ENCODE results near the gene ERV3-1. TPM values are rescaled to one million over a fixed set of nuclear protein-coding genes. Genes with fewer than 3 reads are reported as not detected.
"Not testable (repeated sequence)": the region's sequence is repeated elsewhere in the genome, so short reads cannot be mapped to it uniquely, and the experiment has no call there.

Gene ERV3-1
- total RNA-seq, 1 donor from 2014 or later, result 11.3 TPM

DNA sequence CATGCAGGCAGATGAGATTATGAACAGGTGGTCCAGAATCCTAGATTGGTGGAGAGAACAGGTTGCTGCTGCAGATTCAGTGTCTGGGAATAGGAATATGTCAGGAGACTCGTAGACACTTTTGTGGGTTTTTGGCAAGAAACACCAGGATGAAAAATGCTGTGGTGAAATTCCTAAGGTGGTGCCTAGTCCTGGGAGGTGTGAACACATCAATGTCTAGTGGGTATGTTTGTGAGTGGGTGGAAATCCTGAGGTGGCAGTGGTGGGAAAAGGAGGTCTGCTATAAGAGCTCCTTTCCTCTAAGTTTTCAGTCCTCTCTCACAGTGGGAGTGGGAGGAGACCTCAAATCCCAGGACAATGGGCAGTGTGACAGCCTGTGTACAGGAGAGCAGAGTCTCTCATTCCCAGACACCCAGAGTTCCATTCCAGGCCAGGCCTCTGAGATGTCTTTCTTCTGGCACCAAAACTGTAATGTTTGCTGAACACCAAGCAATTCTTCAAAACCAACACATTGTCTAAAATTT, 5.1 kb downstream of the ERV3-1 start:
- no peak for DNase-seq (ENCODE audit: low read depth, low spot score)

DNA sequence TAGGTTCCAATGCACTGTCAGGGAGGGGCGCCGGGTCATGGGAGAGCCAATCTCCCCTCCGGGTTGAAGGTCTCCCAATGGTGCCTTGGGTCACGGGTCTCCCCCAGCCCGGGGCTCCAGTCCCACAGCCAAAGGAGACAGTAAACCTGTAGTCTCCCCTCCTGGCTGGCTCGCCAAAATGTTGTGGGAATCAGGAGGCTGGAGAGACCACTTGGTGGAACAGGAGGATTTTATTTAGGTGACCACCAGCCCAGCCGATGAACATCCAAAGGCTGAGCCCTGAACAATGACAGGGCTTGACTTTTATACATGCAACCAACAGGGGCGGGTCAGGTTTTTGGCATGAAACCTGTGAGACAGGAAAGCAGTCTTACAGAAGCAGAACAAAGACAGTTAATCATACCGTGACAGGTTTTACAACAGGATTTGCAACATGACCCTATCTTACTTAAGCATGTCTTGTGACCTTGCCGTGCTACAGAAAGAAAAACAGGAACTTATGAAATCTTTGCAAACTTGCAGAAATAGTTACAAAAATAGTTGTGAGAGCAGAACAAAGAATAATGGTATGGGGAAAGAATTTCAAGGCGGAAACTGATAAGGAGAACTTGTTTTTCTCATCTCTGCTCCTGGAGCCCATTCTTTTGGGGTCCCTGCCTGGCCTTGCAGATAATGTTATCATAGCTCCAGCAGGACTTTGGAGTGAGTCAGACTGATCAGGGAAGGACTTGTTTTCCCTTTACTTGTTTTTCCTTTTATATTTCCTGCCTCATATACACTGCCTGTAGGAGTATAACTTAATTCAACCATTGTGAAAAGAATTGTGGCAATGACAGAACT, 7.1 kb downstream of the ERV3-1 start:
- peak; percentile 91 for DNase-seq (ENCODE audit: low read depth, low spot score)

DNA sequence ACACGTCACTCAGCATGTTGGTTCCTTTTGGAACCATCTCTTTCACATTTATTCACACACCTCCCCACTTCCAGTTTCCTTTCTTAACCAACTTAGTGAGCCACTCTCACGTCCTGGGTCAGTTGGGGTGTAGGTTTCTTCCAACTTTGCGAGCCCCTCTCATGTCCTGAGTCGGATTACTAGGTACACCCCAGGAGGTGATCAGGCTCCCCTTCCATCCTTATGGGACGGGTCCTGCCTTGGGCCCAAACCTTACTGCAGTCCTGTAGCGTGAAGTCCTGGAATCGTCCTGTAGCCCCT, 7.7 kb downstream of the ERV3-1 start:
- no peak for DNase-seq (ENCODE audit: low read depth, low spot score)

DNA sequence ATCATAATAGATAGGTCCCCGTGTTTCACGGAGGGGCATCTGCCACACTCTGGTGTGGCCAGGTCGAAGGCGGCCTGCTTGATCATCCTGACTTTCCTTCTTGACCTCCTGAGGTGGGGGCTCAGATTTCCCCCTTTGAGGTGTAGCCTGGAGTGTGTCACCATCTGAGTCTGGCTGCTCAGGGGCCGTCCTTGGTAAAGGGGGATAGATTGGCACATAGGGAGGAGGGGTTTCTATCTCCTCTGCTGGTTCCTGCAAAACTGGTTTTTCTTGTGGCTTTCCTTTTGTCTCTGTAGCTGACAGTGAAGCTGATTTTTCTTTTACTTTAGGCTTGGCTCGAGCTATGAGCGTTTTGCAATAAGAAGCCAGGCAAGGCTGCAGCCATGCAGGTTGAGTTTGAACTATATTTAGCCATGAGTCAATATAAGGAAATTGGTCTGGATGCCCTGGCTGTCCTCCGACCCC, 8.5 kb downstream of the ERV3-1 start:
- DNase-seq (ENCODE audit: low read depth, low spot score), result no peak

DNA sequence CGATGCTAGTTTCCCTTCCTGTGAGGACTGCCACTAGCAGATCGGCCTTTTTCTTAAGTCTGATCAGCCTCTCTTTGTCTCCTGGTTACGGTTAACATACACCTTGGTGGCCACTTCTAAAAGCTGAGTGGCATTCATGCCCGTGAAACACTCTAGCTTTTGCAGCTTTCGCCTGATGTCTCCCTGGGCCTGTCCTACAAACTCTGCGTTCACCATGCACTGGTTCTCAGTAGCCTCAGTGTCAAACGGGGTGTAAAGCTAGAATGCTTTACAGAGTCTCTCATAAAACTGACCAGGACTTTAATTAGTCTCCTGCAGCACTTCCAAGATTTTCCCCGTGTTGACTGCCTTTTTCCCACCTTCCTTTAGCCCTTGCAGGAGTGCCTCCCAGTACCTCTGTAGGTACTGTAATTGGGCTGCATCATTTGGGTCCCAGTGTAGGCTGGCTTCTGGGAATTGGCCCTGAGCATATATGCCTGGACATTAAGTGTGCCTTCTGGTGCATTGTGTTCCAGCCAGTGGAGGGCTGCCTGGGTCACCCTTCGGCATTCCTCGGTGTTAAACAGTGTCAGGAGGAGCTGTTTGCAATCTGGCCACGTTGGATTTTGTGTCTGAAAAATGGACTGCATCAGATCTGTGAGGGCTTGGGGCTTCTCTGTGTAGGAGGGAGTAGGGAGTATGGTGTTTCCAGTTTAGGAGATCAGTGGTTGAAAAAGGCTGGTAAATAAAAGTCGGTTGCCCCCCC, 9.2 kb downstream of the ERV3-1 start:
- no peak for DNase-seq (ENCODE audit: low read depth, low spot score)

DNA sequence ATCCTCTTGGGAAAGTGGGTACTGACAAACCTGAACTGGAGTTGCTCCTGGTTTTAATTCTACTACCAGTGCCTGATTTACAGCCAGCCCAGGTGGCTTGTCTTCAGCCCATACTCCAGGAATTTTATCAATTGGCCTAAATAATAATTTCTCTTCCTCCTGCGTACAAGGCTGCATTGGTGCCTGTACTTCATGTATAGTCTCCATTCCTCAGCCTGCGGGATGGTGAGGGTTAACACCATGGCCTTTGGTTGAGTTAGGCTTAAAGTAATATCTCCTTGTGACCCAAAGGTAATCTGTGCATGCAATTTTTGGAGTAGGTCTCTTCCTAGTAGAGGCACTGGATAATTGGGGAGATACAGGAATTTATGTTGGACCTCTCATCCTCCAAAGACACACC, 10.2 kb downstream of the ERV3-1 start:
- DNase-seq (ENCODE audit: low read depth, low spot score), result no peak

DNA sequence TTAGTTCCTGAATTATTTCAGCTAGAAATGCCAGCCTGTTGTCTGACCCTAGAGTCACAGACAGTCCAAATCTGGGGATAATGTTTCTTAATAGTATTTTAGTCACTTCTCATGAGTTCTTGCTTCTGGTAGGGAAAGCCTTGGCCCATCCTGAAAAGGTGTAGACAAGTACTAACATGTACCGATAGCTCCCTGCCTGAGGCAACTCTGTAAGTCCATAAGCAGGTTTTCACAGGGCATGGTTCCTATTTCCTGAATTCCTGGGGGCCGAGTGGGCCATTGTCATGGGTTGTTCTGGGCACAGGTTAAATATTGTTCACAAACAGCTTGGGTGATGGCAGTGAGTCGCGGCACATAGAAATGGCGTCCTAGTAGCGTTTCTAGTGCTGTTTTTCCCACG, 12.6 kb downstream of the ERV3-1 start:
- no peak for DNase-seq (ENCODE audit: low read depth, low spot score)

DNA sequence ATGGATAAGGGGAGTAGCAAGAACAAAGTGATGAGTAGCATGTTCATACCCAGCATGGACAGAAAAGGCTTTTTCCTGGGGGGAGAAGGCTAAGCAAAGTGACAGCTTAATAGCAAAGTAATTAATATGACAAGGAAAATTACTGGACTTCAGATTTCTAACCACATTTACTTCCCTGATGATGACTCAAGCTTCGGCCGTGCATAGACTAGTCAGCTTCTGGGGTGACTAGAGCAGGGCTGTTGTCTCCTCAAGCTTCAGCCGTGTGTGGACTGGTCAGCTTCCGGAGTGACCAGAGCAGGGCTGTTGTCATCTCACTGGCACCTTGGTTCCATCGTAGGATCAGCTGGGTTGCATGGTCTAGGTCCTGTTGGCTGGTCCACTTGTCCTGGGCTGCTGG, 13.5 kb downstream of the ERV3-1 start:
- DNase-seq (ENCODE audit: low read depth, low spot score), result no peak

DNA sequence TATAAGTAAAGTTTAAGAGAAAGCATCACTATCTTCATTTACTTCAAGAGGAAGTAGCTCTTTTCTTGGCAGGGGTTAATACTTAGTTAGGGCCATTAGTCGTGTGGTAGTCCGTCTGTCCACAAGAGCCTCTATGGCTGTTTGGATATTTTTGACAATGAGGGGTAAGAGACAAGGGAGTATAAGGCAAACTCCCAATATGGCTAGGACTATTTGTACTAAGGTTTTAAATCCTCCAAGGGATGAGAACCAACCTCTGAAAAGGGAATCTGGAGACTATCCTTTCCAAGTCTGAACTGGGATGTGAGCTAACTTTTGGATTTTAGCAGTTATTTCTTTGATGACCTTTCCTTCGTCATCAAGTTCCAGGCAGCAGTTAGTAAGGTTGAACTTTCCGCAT, 15.6 kb downstream of the ERV3-1 start, which contains the start of gene ZNF117:
TSS of gene ZNF117 (minus strand) at position 101 of the 400 bp plus-strand sequence.
- no peak for DNase-seq (ENCODE audit: low read depth, low spot score)

DNA sequence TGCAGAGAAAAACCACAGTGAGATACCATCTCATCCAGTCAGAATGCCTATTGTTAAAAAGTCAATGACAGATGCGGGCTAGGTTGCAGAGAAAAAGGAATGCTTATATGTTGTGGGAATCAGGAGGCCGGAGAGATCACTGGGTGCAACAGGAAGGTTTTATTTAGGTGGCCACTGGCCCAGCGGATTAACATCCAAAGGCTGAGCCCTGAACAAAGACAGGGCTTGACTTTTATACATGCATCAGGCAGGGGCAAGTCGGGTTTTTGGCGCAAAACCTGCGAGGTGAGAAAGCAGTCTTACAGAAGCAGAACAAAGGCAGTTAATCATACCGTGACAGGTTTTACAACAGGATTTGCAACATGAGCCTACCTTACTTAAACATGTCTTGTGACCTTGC, 16.3 kb downstream of the ERV3-1 start:
- DNase-seq (ENCODE audit: low read depth, low spot score), result no peak

DNA sequence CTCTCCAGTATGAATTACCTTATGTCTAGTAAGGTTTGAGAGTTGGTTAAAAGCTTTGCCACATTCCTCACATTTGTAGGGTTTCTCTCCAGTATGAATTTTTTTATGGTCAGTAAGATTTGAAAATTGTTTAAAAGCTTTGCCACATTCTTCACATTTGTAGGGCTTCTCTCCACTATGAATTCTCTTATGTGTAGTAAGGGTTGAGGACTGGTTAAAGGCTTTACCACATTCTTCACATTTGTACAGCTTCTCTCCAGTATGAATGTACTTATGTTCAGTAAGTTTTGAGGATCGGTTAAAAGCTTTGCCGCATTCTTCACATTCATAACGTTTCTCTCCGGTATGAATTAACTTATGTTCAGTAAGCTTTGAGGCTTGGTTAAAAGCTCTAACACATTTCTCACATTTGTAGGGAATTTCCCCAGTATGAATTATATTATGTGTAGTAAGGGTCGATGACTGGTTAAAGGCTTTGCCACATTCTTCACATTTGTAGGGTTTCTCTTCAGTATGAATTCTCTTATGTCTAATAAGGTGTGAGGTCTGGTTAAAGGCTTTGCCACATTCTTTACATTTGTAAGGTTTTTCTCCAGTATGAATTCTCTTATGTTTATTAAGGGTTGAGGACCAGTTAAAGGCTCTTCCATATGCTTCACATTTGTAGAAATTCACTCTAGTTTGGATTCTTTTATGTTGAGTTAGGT, 27.8 kb downstream of the ERV3-1 start:
- DNase-seq (ENCODE audit: low read depth, low spot score), result no peak

DNA sequence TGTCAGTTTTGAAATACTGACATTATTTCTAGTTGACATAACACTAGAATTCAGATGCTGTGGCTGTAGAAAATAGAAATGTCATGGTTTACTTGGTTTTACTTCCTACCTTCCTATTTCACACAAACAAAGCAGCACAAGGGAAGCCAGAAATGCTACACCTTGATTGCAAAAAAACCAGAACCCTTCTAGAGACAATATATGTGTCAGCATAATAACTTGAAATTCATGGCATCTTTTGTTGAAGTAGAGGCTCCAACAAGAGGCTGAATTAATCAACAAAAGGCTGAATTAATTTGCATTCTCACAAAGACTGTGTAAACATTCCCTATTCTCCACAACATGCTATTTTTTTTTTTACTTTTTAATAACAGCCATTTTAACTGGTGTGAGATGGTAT, 40.9 kb downstream of the ERV3-1 start:
- no peak for DNase-seq (ENCODE audit: low read depth, low spot score)

DNA sequence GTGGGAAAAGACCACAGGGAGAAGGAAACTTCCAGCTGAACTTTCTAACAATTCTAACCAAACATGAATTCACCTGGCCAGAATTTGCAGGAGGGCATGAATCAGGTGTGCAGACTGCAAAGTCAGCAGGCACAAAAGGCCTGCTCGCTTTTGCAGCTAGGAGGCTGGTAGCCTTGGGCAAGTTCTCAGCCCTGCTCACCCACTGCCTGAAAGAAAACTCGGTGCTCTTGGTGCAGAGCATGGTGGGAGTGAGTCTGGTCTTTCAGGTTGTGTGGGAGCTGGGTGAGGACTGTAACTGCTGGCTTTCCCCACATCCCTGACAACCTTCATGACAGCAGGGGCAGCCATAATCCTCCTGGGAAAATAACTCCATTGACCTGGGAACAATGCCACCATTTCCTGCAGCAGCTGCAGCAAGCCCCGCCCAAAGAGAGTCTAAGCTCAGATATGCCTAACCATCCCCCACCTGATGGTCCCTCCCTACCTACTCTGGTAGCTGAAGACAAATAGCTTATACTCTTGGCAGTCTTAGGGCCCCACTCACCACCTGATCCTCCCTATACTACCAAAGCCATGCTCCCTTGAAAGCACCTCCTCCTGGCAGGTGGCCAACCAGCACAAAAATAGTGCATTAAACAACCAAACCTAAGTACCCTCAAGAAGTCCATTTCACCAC, 47.3 kb downstream of the ERV3-1 start:
- no peak for DNase-seq (ENCODE audit: low read depth, low spot score)

DNA sequence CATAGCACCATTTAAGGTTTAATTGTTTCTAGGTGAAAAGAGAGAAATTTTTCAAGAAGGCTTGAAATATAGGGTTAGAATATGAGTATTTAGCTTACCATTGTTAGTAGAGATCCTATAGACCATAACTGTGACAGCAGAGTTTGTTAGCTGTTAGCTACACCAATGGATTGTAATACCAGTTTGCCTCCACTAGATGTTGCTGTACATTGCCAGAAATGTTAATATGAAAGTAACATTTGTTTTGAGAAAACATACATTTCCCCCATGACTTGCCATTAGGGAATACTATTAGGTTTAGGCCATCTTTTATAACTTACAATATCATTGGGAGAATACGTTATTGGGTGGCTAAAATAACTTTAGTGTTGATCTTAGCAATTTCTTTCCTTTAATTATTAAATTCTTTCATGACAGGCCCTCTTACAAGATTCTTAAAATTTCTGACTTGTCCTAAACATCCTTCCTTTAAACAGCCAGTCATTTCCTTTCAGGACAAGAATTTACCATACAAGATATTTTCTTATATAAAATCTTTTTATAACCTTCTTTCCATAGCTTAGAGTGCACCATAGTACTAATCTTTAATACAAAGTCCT, 55.1 kb downstream of the ERV3-1 start:
- DNase-seq (ENCODE audit: low read depth, low spot score), result peak; percentile 17

DNA sequence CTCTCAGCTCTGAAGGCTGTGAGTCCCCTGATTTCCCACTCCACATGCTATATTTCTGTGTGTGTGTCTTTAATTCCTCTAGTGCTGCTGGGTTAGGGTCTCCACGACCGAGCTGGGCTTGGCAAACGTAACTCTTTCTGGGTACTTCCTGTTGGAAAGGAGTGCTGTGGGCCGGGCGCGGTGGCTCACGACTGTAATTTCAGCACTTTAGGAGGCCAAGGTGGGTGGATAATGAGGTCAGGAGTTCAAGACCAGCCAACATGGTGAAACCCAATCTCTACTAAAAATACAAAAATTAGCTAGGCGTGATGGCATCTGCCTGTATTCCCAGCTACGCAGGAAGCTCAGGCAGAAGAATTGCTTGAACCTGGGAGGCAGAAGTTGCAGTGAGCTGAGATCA, 55.8 kb downstream of the ERV3-1 start:
- DNase-seq (ENCODE audit: low read depth, low spot score), result not testable (repeated sequence)

DNA sequence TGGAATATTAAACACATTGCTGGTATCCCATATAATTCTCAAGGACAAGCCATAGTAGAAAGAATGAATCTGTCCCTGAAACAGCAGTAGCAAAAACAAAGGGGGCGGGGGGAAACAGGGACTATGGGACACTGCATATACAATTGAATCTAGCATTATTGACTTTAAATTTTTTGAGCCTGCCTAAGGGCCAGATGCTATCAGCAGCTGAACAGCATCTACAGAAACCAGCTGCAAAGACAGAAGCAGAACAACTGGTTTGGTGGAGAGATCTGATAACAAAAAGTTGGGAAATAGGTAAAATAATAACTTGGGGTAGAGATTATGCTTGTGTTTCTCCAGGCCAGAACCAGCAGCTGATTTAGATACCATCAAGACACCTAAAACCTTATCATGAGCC, 57.7 kb downstream of the ERV3-1 start:
- DNase-seq (ENCODE audit: low read depth, low spot score), result not testable (repeated sequence)

DNA sequence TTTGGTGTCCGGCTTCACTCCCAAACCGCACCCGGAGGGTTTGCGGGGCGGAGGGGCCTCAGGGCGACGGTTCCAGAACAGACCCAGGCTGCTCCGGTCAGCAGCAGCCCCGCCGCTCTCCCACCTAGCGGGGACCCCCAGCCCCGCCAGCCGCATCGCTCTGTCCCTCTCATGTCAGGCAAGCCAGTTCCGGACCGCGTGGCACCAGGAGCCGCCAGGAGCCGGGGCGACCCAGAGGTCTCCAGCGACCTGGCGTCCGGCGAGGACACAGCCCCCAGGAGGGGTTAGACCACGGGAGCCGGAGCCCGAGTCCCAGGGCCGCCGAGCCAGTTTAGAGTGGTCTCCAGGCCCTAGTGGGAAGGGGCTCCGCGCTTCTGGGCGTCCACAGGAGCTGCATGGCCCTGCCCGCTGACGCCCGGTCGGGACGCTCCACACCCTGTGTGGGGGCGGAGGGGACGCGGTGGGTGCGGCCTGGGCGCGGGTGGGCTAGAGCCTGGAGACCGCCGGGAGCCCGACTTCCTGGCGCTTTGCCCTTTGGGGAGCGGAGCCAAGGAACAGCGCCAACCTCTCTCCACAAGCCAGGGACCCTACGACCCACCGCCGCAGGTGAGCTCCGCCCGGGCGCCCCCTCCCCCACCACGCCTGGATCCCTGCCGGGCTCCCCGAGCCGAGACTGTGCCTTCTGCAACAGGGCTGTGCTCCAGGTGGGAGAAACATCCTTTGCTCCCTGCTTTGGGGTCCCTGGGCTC, 59.1 kb downstream of the ERV3-1 start:
- DNase-seq (ENCODE audit: low read depth, low spot score), result no peak

DNA sequence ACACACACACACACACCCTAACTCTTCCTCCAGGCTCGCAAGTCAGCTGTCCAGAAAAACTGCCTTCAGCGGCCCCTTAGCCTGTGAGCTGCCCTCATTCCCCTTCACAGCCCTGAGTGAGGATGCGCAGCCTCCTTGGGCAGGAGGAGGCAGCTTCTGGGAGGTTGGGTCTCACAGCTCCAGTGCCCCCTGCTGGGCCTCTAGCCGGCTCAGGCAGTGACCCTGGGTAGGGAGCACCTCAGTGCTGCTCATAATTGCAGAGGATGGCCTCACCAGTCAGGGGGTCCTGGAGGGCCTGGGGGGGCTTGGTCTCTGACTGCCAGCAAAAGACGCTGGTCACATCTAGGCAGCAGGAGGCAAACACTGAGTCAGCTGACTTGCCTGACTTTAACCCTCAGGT, 59.7 kb downstream of the ERV3-1 start:
- DNase-seq (ENCODE audit: low read depth, low spot score), result no peak

DNA sequence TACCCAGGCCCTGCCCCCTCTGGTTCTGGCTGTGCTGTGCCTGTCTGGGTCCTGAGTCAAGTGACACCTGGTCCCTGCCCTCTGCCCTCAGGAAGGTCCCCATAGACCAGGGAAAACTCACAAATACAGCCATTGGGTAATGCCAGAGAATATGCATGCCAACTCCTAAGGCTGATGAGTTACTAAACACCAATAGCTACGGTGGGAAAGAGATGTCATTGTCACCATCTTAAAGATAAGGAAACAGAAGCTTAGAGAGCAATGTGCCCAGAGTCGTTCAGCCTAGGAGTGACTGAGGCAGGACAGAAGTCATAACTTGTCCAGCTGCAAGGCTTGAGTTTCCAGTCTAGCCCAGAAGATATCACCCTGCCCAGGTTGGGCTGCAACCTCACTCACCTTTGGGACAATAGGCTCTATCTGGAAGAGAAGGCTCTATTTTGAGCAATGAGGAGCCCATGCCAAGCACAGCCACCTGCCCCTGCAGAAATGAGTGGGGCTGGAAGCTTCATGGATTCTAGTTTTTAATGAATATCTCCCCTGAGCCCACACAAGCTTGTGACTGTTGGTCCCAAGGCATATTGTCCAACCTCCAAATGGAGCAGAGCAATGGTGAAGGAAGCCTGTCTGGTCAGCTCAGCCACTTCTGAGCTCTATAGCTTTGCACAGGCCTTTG, 60.8 kb downstream of the ERV3-1 start:
- DNase-seq (ENCODE audit: low read depth, low spot score), result no peak

Data from pulmonary artery endothelial cell (primary cell).